Neural cell (in vitro differentiated cells): ENCODE results near the gene PRDM2.

Source experiments
- CTCF ChIP-seq: fragments of 450-650 bp; IDR thresholded peaks from 2 replicates; pipeline ENCODE4 v1.5.1; 2014; ENCODE audit warnings: antibody characterized with exemption, mild to moderate bottlenecking, moderate library complexity; ENCODE audit not compliant: poor library complexity, severe bottlenecking
- POLR2AphosphoS5 ChIP-seq: IDR thresholded peaks from 2 replicates; pipeline ENCODE4 v1.6.1; 2012
- REST ChIP-seq: IDR thresholded peaks from 2 replicates; pipeline ENCODE4 v1.6.1; 2012; ENCODE audit warnings: borderline replicate concordance

- TF ChIP-seq CTCF (no peak), REST (no peak), POLR2AphosphoS5 (no peak)
These were observed 16.8 kb upstream of the PRDM2 start for GRCh38 chr1:13683206-13683605.
